Measurements from ENCODE around the gene KRTAP12-4.
"Not testable (repeated sequence)": the region's sequence is repeated elsewhere in the genome, so short reads cannot be mapped to it uniquely, and the experiment has no call there.

The KRTAP12-4 gene

DNA sequence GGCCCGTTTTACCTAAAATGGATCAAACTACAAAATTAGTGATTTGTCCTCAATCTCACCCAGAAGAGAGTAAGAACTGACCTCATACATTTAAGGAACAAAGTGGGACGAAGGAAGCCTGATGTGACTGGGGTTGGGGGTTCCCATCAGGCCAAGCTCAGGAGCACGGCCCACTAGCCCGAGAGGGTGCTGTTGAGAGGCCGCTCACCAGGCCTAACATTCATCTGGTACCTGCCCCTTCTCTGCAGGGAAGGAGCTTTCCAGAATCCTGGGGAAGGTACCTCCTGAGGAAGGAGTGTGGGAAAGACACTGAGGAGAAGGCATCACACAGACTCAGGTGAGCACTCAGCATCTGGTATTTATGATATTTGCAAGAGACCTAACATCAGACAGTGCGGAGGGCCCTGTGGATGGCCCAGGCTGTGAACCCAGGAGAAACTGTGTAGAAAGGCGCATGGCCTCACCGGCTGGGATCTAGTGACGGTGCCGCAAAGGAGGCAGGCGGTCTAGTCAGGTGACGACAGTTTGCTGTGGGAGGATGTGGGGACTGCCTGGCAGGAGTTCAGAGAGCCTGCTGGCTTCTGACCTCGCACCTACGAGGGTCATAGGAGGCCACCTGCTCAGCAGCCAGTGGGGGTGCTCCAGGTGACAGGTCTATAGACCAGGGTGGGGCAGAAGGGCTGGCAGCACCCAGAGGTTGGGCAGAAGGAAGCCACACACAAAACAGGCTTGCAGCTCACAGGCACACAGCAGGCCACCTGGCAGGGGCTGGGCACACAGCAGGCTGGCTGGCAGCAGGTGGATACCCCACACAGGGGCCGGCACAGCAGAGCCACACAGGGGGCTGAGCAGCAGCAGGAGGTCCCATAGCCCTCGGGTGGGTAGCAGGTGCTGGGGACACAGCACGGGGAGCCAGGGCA is 543 bp downstream of the KRTAP12-4 start:
- FAIRE-seq = no peak

DNA sequence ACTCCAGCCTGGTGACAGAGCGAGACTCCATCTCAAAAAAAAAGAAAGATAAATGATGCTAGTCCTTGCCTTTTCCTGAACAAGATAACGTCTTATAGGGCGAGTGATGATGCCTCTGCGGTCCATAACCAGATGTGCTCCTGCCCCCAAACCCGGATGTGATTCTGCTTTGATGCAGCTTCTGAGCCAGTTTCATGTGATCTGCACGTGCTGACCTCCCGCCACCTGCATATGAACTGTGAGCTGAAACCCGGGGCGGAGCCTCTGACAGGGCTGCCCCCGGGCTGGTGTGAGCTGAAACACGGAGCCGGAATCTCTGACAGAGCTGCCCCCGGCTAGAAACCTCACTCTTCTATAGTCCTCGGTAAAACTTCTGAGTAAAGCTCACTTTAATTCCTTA is 1.3 kb downstream of the KRTAP12-4 start:
- FAIRE-seq = no peak

DNA sequence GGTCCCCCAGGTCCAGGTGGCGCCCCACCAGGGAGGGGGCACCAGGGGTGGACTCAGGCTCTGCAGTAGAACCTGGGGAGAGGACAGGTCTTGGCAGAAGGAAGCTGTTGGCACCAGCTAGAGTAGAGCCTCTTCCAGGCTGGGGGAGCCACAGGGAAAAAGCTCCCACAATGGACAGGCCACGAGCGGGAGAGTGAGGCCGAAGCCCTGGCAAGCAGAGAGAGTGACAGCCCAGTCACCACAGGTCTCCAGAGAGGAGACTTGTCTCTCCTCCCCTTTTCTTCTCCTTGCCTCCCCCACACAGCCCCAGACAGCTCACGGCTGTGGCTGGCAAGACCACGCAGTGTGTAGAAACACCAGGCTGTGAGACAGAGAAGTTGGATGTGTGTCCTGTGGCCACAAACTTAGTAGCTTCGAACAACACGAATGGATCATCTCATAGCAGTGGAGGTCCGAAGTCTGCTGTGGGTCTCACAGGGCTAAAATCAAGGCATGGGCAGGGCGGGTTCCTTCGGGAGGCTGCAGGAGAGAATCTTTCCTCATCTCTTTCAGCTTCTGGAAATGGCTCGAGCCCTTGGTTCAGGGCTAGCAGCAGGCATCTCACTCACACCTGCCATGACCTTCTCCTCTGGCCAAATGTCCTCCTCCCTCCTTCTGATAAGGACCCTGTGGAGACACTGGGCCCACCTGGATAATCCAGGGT is 3.3 kb downstream of the KRTAP12-4 start:
- no peak for FAIRE-seq

- FAIRE-seq = no peak
Measured at GRCh38 chr21:44650265-44650972, 4.0 kb downstream of the KRTAP12-4 start.

GRCh38 chr21:44649521-44650100 is 4.8 kb downstream of the KRTAP12-4 start:
- FAIRE-seq = no peak

DNA sequence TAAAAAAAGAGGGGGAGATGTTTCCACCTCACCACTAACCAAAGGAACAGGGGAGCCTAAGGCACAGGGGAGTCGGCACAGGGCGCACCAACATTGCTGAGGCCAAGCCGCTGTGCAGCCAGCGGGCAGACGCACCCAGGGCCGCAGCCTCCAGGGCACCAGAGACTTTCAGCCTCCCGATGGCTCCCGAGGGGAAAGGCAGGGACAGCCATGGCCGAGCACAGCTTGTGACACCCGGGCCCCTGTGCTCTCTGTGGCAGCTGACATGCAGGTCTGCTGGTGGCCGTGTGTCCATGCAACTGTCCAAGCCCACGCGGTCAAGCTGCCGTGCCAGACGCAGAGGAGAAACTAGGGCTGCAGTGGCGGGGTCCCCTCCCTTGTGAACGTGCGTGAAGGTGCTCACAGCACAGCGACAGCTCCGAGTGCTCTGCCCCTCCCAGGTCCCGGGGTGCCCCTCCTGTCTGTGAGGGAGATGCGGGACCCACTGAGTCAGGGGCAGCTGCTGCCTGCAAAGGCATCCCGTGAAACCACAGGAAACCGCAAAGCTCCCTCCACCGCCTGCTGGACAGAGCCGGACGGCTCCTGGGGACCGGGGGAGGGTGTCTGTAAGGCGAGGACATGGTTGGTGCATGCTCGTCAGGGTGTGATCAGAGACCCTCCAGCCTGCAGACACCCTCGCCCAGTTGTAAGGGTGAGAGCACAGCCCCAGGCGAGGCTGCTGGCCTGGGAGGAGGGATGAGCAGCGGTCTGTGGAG is 5.7 kb downstream of the KRTAP12-4 start:
- no peak for FAIRE-seq

DNA sequence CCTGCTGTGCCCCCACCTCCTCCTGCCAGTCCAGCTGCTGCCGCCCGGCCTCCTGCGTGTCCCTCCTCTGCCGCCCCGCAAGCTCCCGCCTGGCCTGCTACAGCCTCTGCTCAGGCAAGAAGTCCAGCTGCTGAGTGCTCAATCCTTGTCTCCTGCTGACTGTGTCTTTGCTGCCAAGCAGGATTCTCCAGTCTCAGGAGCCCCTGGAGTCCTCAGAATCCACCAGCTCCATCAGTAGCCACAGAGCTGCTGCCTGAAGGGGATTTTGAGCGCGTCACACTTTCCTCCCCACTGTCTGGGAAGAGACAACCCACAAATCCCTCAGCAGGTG is 7.3 kb downstream of the KRTAP12-4 start:
- FAIRE-seq = no peak

GRCh38 chr21:44646366-44647221 is 7.9 kb downstream of the KRTAP12-4 start, which contains the start of gene KRTAP10-11:
Gene KRTAP10-11 (plus strand): TSS chr21:44646414. CDS start chr21:44646459, 45 bp downstream.
- not testable (repeated sequence) for FAIRE-seq

DNA sequence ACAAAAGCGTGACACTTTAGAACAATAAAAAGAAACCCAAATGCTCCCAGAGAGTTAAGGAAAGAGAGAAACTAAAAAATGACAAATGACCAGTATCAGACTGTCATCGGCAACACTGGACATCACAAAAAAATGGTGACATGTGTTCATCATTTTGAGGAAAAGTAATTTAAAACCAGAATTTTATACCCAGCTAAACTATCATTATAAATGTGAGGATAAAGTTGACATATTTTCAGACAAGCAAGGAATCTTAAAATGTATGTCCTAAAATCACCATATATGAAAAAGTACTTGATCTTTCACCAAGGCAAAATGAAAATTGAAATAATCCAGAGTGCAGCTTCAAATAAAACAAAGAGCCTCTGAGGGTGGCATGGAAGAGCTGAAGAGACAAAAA is 9.6 kb downstream of the KRTAP12-4 start:
- no peak for FAIRE-seq

- no peak for FAIRE-seq
Measured at GRCh38 chr21:44643741-44644310, 10.6 kb downstream of the KRTAP12-4 start.

DNA sequence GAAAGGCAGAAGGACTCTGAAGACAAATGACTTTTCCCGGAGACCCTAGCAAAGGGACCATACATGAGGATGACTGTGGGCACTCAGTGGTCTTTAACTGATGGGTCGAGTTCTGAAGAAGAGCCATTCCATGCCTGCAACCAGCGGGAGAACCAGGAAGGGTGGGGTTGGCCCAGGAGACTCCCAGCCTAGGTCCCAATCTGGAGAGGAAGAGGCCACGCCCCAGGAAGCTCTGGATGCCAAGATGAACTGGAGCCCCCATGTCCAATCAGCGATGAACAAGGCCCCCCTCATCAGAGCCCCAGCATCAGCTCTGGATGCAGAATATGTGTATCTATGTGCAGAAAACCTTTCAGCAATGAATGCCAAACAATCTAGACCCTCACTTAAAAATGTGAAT is 13.7 kb downstream of the KRTAP12-4 start:
- no peak for FAIRE-seq

DNA sequence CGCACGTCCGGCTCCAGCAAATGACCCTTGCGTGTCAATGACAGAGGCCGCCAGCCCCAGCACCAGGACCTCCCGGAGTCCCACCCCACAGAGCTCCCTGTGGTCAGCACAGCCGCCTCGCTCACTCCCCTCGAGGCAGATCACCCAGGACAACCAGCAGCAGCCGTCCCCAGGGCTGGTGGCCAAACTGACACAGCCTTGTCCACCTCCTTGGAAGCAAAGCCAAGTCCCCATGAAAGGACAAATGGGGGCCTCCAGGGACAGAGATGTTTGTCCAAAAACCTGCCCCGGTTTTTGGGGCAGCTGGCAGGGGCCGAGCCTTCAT is 15.2 kb downstream of the KRTAP12-4 start:
- FAIRE-seq = no peak

GRCh38 chr21:44638506-44639330 is 15.7 kb downstream of the KRTAP12-4 start:
- not testable (repeated sequence) for FAIRE-seq

GRCh38 chr21:44637851-44638348 is 16.6 kb downstream of the KRTAP12-4 start:
- not testable (repeated sequence) for FAIRE-seq

GRCh38 chr21:44637018-44637850 is 17.2 kb downstream of the KRTAP12-4 start, which contains the start of gene KRTAP10-10:
Gene KRTAP10-10 (plus strand): TSS chr21:44637356. CDS start chr21:44637418, 62 bp downstream.
- FAIRE-seq = no peak

DNA sequence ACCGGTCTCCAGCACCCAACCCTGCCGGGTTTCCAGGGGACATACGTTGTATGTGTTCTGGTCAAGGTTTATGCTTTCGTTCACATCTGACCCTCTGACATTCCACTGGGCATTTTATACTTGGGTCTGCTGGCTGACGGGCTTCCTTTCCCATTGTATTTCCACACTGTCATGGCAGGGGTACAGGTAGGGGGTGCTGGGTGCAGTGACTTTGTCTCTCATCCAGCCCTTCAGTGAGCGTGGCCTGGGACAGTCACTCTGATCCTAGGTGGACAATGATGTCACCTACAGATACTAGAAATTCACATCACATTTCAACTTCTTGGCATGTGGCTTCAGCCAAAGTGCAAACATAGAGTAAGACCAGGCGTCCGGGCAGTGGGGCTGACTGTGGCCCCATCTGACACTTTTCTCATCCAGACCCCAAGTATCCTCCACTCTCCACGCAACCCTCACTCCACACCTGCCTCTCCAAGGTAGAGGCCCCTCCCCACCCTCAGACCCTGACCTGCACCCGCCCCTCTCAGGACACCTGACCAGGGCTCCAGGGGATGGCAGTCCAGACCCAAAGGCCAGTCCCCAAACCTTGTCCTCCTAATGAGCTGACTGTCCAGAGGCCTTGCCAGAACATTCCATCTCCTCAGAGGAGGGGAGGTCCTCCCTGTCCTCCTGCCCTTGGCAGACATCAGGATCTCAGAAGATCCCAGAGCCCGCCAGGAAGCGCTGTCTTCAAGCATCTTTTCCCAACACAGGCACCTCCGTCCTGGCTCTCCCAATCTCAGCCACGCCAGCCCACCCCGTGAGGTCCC is 18.0 kb downstream of the KRTAP12-4 start:
- no peak for FAIRE-seq

GRCh38 chr21:44632067-44632466 is 22.4 kb downstream of the KRTAP12-4 start:
- no peak for FAIRE-seq

DNA sequence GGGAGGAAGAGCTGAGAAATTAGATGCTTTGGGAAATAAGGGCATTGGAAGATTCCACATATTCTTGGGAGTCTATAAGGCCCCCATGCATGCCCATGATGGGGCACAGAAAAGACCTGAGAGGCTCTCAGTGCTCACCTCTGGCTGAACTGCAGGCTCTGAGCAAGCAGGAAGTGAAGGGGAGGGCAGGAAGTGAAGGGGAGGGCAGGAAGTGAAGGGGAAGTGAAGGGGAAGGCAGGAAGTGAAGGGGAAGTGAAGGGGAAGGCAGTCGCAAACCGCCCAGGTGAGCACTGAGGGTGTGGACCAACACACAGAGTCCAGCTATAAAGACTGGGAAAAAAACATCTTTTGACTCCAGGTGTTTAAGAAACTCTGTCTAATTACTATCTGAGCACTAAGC is 24.0 kb downstream of the KRTAP12-4 start:
- no peak for FAIRE-seq
